ENCODE measurements around the gene PCNX2. TPM values are rescaled to one million over a fixed set of nuclear protein-coding genes. Genes with fewer than 3 reads are reported as not detected.

Gene PCNX2
- total and polyA plus RNA-seq, 8 donors = 3.0 to 34.4 (median 9.9) TPM

- TF ChIP-seq POLR2A (IDR thresholded peaks at IDR 0.05) = no peak
- no peak for TF ChIP-seq CTCF (IDR thresholded peaks at IDR 0.05)
- TF ChIP-seq EP300 (IDR thresholded peaks at IDR 0.05) = no peak
- TF ChIP-seq POLR2AphosphoS5 (IDR thresholded peaks at IDR 0.05) = no peak
- Histone ChIP-seq H3K36me3 (no peaks in the 10 kb centered on the region), H3K27ac (no peak overlapping the region), H3K27me3 (no peaks in the 10 kb centered on the region), H3K4me3 (no peak overlapping the region), H3K9me3 (peaks cover 0 to 3% (median 0%) of the 10 kb centered on the region in 4 donors), H3K4me1 (no peaks in the 10 kb centered on the region)
- no peak for DNase-seq
- intact Hi-C loops (cut with DNase I; ENCODE audit: low total_unique reads) = no loop called here
- 62 to 76% (median 67%) methylated on average over 8 of the region's 8 CpGs for WGBS, 5 donors
Measured at GRCh38 chr1:232942413-232943294, 352.9 kb downstream of the PCNX2 start.

- H3K27me3 ChIP-seq = no peaks in the 10 kb centered on the region
- no peak overlapping the region for H3K4me3 ChIP-seq
- H3K27ac ChIP-seq = no peak overlapping the region
- H3K36me3 ChIP-seq = no peaks in the 10 kb centered on the region
- no peaks in the 10 kb centered on the region for H3K4me1 ChIP-seq
- DNase-seq = no peak
- intact Hi-C loops (cut with DNase I; ENCODE audit: low total_unique reads) = no loop called here
- TF ChIP-seq EP300 (IDR thresholded peaks at IDR 0.05) (no peak), POLR2AphosphoS5 (IDR thresholded peaks at IDR 0.05) (no peak), POLR2A (IDR thresholded peaks at IDR 0.05) (no peak), CTCF (IDR thresholded peaks at IDR 0.05) (no peak)
- peaks cover 0 to 3% (median 0%) of the 10 kb centered on the region in 4 donors for H3K9me3 ChIP-seq
- WGBS, 5 donors = 42 to 69% (median 67%) methylated on average over 1 of the region's 1 CpG
Measured at GRCh38 chr1:232940262-232940661, 355.3 kb downstream of the PCNX2 start.

- Histone ChIP-seq H3K4me3 (no peak overlapping the region), H3K27me3 (no peaks in the 10 kb centered on the region), H3K9me3 (peaks cover 0 to 3% (median 0%) of the 10 kb centered on the region in 4 donors), H3K27ac (no peak overlapping the region), H3K4me1 (no peaks in the 10 kb centered on the region), H3K36me3 (no peaks in the 10 kb centered on the region)
- no peak for TF ChIP-seq EP300 (IDR thresholded peaks at IDR 0.05)
- TF ChIP-seq POLR2AphosphoS5 (IDR thresholded peaks at IDR 0.05) = no peak
- TF ChIP-seq POLR2A (IDR thresholded peaks at IDR 0.05) = no peak
- no peak for TF ChIP-seq CTCF (IDR thresholded peaks at IDR 0.05)
- DNase-seq = no peak
- intact Hi-C loops (cut with DNase I; ENCODE audit: low total_unique reads) = no loop called here
- 81 to 100% (median 88%) methylated on average over 2 of the region's 2 CpGs for WGBS, 5 donors
Measured at GRCh38 chr1:232939748-232940147, 355.8 kb downstream of the PCNX2 start.

- Histone ChIP-seq H3K4me3 (no peak overlapping the region), H3K27me3 (no peaks in the 10 kb centered on the region), H3K27ac (no peak overlapping the region), H3K4me1 (no peaks in the 10 kb centered on the region), H3K36me3 (no peaks in the 10 kb centered on the region), H3K9me3 (peaks cover 0 to 3% (median 0%) of the 10 kb centered on the region in 4 donors)
- WGBS, 5 donors = 93 to 99% (median 97%) methylated on average over 11 of the region's 11 CpGs
- DNase-seq = no peak
- intact Hi-C loops (cut with DNase I; ENCODE audit: low total_unique reads) = no loop called here
- no peak for TF ChIP-seq CTCF (IDR thresholded peaks at IDR 0.05)
- no peak for TF ChIP-seq POLR2AphosphoS5 (IDR thresholded peaks at IDR 0.05)
- TF ChIP-seq EP300 (IDR thresholded peaks at IDR 0.05) = no peak
- no peak for TF ChIP-seq POLR2A (IDR thresholded peaks at IDR 0.05)
Measured at GRCh38 chr1:232938926-232939325, 356.6 kb downstream of the PCNX2 start.

Measured in stomach (tissue), 9 donors.